ENCODE data around the gene SMIM31. TPM values are rescaled to one million over a fixed set of nuclear protein-coding genes. Genes with fewer than 3 reads are reported as not detected.

Gene SMIM31
- total RNA-seq, 1 donor from 2014 or later, result not detected

DNA sequence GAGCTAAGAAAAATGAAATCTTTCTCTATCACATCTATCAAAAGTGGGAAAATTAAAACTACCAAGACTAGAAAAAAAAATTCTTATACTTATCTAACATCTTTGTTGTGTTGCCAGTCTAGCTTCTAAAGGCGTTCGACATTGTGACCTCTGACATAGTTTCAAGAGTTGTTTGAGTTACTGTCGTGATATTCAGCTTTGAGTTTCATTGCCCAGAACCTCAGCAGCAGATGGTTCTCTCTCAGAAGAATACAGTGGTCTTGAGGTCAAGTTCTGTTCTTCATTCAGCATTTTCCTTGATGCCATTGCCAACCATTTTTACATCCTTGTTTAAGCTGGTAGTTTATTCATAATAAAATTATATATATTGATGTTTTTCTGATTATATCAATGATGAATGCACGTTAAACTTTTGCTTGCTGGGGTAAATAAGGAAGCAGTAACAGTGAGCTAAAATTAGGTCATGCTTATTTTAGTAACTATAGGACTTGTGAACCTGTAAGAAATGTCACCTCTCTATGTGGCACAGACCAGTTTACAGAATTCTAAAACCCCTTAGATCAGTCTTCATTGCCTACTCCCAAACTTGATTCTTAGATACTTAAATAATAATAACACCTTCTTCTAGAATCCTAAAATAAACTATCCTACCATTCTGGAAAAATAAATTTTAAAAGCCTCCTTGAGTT, 23.1 kb upstream of the SMIM31 start:
- Histone ChIP-seq H3K27ac (replicated peaks) (no peak overlapping the region), H3K4me3 (no peak overlapping the region), H3K27me3 (ENCODE audit: low read depth) (no peaks in the 10 kb centered on the region), H3K4me1 (peaks cover 5% of the 10 kb centered on the region), H3K36me3 (no peaks in the 10 kb centered on the region), H3K9me3 (replicated peaks) (no peaks in the 10 kb centered on the region)
- intact Hi-C loops (cut with micrococcal nuclease), result loop anchor here (10.0 kb wide), 1 partner anchor 1176 kb away; no protein-coding TSS in a partner anchor
- no peak for DNase-seq
- TF ChIP-seq, protein P1, sequence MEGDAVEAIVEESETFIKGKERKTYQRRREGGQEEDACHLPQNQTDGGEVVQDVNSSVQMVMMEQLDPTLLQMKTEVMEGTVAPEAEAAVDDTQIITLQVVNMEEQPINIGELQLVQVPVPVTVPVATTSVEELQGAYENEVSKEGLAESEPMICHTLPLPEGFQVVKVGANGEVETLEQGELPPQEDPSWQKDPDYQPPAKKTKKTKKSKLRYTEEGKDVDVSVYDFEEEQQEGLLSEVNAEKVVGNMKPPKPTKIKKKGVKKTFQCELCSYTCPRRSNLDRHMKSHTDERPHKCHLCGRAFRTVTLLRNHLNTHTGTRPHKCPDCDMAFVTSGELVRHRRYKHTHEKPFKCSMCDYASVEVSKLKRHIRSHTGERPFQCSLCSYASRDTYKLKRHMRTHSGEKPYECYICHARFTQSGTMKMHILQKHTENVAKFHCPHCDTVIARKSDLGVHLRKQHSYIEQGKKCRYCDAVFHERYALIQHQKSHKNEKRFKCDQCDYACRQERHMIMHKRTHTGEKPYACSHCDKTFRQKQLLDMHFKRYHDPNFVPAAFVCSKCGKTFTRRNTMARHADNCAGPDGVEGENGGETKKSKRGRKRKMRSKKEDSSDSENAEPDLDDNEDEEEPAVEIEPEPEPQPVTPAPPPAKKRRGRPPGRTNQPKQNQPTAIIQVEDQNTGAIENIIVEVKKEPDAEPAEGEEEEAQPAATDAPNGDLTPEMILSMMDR (IDR thresholded peaks at IDR 0.05; ENCODE audit: borderline replicate concordance), result no peak

GRCh38 chr4:164731827-164732474, 22.0 kb upstream of the SMIM31 start:
- Histone ChIP-seq H3K9me3 (replicated peaks) (no peaks in the 10 kb centered on the region), H3K4me1 (peaks cover 5% of the 10 kb centered on the region), H3K36me3 (no peaks in the 10 kb centered on the region), H3K27me3 (ENCODE audit: low read depth) (no peaks in the 10 kb centered on the region), H3K27ac (replicated peaks) (no peak overlapping the region), H3K4me3 (no peak overlapping the region)
- peak; percentile 14 for DNase-seq
- TF ChIP-seq, protein P1 (IDR thresholded peaks at IDR 0.05; ENCODE audit: borderline replicate concordance), result peak; percentile 80
- intact Hi-C loops (cut with micrococcal nuclease), result loop anchor here (10.0 kb wide), 1 partner anchor 1177 kb away; no protein-coding TSS in a partner anchor

DNA sequence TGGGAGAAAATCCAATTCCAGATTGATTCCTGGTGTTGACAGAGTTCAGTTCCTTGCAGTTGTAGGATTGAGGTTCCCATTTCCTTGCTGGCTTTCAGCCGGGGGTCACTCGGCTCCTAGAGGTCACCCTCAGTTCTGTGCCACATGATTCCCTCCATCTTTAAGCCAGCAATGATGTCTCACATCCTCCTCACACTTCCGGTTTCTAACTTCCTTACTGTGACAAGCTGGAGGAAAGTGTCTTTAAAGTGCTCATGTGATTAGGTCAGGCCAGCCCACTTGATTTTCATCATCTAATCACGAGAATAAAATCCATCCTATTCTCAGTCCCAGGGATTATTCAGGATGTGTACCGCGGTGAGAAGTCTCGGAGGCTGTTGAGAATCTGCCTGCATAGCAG, 19.4 kb upstream of the SMIM31 start:
- H3K27me3 ChIP-seq (ENCODE audit: low read depth), result peaks cover 5% of the 10 kb centered on the region
- intact Hi-C loops (cut with micrococcal nuclease), result loop anchor here (10.0 kb wide), 1 partner anchor 1180 kb away; no protein-coding TSS in a partner anchor

DNA sequence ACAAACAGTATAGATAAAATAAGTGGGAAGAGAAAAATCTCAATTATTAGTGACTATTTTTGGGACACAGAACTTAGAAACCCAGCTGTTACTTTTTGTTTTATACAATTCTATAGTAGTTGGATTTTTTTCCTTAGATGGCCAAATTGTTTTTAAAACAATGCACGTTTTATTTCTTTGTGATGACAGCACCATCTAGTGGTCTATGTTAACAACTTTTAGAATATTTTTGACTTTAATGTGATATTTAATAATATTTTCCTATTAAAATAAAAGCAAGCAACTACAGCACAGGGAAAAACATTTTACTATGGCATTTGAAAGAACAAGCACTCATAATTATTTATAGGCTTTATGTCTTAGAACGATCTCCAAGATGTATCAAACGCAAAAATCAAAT, 5.6 kb upstream of the SMIM31 start:
- Histone ChIP-seq H3K27ac (replicated peaks) (no peak overlapping the region), H3K4me1 (no peaks in the 10 kb centered on the region), H3K27me3 (ENCODE audit: low read depth) (peaks cover 7% of the 10 kb centered on the region), H3K4me3 (no peak overlapping the region), H3K36me3 (no peaks in the 10 kb centered on the region), H3K9me3 (replicated peaks) (peaks cover 16% of the 10 kb centered on the region)
- TF ChIP-seq, protein P1 (IDR thresholded peaks at IDR 0.05; ENCODE audit: borderline replicate concordance), result peak; percentile 38
- DNase-seq, result no peak
- intact Hi-C loops (cut with micrococcal nuclease), result no loop called here

More for the DNA sequence above, 19.4 kb upstream of the SMIM31 start:
- H3K4me1 ChIP-seq, result peaks cover 5% of the 10 kb centered on the region
- TF ChIP-seq, protein P1 (IDR thresholded peaks at IDR 0.05; ENCODE audit: borderline replicate concordance), result no peak
- no peak overlapping the region for H3K4me3 ChIP-seq
- no peak overlapping the region for H3K27ac ChIP-seq (replicated peaks)
- H3K36me3 ChIP-seq, result no peaks in the 10 kb centered on the region
- H3K9me3 ChIP-seq (replicated peaks), result no peaks in the 10 kb centered on the region
- DNase-seq, result no peak

DNA sequence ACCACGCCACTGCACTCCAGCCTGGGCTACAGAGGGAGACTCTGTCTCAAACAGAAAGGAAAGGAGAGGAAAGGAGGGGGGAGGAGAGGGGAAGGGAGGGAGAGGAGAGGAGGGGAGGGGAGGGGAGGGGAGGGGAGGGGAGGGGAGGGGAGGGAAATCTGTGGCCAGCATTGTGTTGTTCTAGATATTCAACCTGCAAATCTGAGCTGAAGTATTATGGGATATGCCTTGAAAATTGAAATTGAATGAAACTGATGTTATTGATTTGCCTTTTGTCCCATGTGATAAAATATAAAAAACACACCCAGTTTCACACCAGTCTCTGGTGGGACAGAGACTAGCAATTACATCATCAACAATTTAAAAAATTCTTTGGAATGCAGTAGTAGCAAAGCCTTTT, 1.5 kb downstream of the SMIM31 start:
- Histone ChIP-seq H3K4me1 (no peaks in the 10 kb centered on the region), H3K27me3 (ENCODE audit: low read depth) (no peaks in the 10 kb centered on the region), H3K27ac (replicated peaks) (no peak overlapping the region), H3K36me3 (no peaks in the 10 kb centered on the region), H3K9me3 (replicated peaks) (peaks cover 18% of the 10 kb centered on the region), H3K4me3 (no peak overlapping the region)
- TF ChIP-seq, protein P1 (IDR thresholded peaks at IDR 0.05; ENCODE audit: borderline replicate concordance), result no peak
- intact Hi-C loops (cut with micrococcal nuclease), result no loop called here
- no peak for DNase-seq
